IPS-NIHi11 (cell line): ENCODE measurements around the gene PPP2R5C.
"Not testable (repeated sequence)": the region's sequence is repeated elsewhere in the genome, so short reads cannot be mapped to it uniquely, and the experiment has no call there.

ENCODE experiments used
- DNase-seq: peaks from one replicate; pipeline ENCODE4 v3.0.0; 2012; ENCODE audit warnings: mixed read lengths, low spot score

The PPP2R5C gene

GRCh38 chr14:101761032-101761880, at the start of gene PPP2R5C:
TSS of gene PPP2R5C (plus strand) at chr14:101761709. CDS start at chr14:101761894, 185 bp downstream.
- DNase-seq = peak; percentile 91

GRCh38 chr14:101711857-101712233, 49.7 kb upstream of the PPP2R5C start:
- not testable (repeated sequence) for DNase-seq

GRCh38 chr14:101712341-101712740, 49.2 kb upstream of the PPP2R5C start:
- not testable (repeated sequence) for DNase-seq

- DNase-seq = not testable (repeated sequence)
These were observed 48.4 kb upstream of the PPP2R5C start for GRCh38 chr14:101713091-101713490.

GRCh38 chr14:101713621-101714349, 47.7 kb upstream of the PPP2R5C start:
- DNase-seq = no peak

GRCh38 chr14:101714394-101714793, 47.1 kb upstream of the PPP2R5C start:
- no peak for DNase-seq

GRCh38 chr14:101715210-101716076, 46.1 kb upstream of the PPP2R5C start:
- DNase-seq = no peak

GRCh38 chr14:101716077-101716950, 45.2 kb upstream of the PPP2R5C start:
- DNase-seq = peak; percentile 12

GRCh38 chr14:101716956-101717662, 44.4 kb upstream of the PPP2R5C start:
- peak; percentile 14 for DNase-seq

GRCh38 chr14:101717663-101718490, 43.6 kb upstream of the PPP2R5C start:
- no peak for DNase-seq

- DNase-seq = no peak
These were observed 42.4 kb upstream of the PPP2R5C start for GRCh38 chr14:101719045-101719645.

- DNase-seq = peak; percentile 61
These were observed 41.8 kb upstream of the PPP2R5C start for GRCh38 chr14:101719708-101720107.

GRCh38 chr14:101721111-101721510, 40.4 kb upstream of the PPP2R5C start:
- DNase-seq = no peak

- peak; percentile 28 for DNase-seq
These were observed 39.4 kb upstream of the PPP2R5C start for GRCh38 chr14:101721951-101722661.

- DNase-seq = no peak
These were observed 38.4 kb upstream of the PPP2R5C start for GRCh38 chr14:101723061-101723595.

- not testable (repeated sequence) for DNase-seq
These were observed 35.9 kb upstream of the PPP2R5C start for GRCh38 chr14:101725652-101726051.

GRCh38 chr14:101726295-101726953, 35.1 kb upstream of the PPP2R5C start:
- DNase-seq = peak; percentile 8

- DNase-seq = no peak
These were observed 34.6 kb upstream of the PPP2R5C start for GRCh38 chr14:101726954-101727302.
